Kidney (tissue), 14 donors: ENCODE results near the gene RAVER1. TPM values are rescaled to one million over a fixed set of nuclear protein-coding genes. Genes with fewer than 3 reads are reported as not detected.

Experiments
- DNase-seq, 5 donors: peaks; one replicate each; pipeline ENCODE4 v3.0.0-alpha.2; 2013 to 2020
- FAIRE-seq: peaks from 2 replicates; lab custom pipeline; 2012; peaks lifted over from hg19 to GRCh38; lab: Jason Lieb, UNC
- H3K27ac ChIP-seq, 2 donors: one replicate each; pipeline ENCODE4 v1.7.0; 2013; ENCODE audit warnings: low read depth in 2 of 2, low read length in 2 of 2, inconsistent platforms in 1 of 2
- H3K27me3 ChIP-seq: one replicate; pipeline ENCODE4 v1.7.1; 2013; ENCODE audit warnings: low read length, inconsistent platforms; ENCODE audit not compliant: control insufficient read depth, insufficient read depth
- H3K36me3 ChIP-seq, 3 donors: one replicate each; pipeline versions ENCODE4 v1.7.0 to v1.7.1; 2013; ENCODE audit warnings: low read length in 3 of 3, control low read depth in 1 of 3, inconsistent platforms in 1 of 3; ENCODE audit not compliant: insufficient read depth in 3 of 3, control insufficient read depth in 2 of 3
- H3K4me1 ChIP-seq, 3 donors: one replicate each; pipeline versions ENCODE4 v1.7.0 to v1.7.1; 2013; ENCODE audit warnings: low read length in 3 of 3, inconsistent platforms in 1 of 3, low read depth in 1 of 3; ENCODE audit not compliant: control insufficient read depth in 2 of 3, insufficient read depth in 2 of 3
- H3K4me3 ChIP-seq, 3 donors: one replicate each; pipeline versions ENCODE4 v1.7.0 to v1.8.1; 2013; ENCODE audit warnings: low read length in 3 of 3, control low read depth in 1 of 3, inconsistent platforms in 1 of 3
- H3K9ac ChIP-seq, 3 donors: one replicate each; pipeline versions ENCODE4 v1.7.0 to v1.7.1; 2013; ENCODE audit warnings: low read length in 3 of 3, control low read depth in 1 of 3, inconsistent platforms in 1 of 3
- H3K9me3 ChIP-seq, 3 donors: one replicate each; pipeline versions ENCODE4 v1.7.0 to v1.7.1; 2013; ENCODE audit warnings: low read length in 3 of 3, control low read depth in 1 of 3, inconsistent platforms in 1 of 3; ENCODE audit not compliant: control insufficient read depth in 2 of 3, insufficient read depth in 1 of 3
- intact Hi-C: fragments of 100-400 bp; cut with DNase I; formaldehyde crosslinking; loops from one replicate; pipeline ENCODE4 v1.11.1; 2022
- polyA plus RNA-seq: library from polyadenylated mRNA; stranded (reverse); fragments of 350-450 nt; fragmentation: Illumina TruSeq; extraction: RNeasy Lipid Tissue Mini Kit (QIAGEN cat#74804); gene quantifications from one replicate; pipeline ENCODE4 v1.2.3, GENCODE V29; 2014; ENCODE audit warnings: low read depth, low replicate concordance; ENCODE audit not compliant: insufficient read depth
- total RNA-seq: library from RNA; stranded (reverse); fragmentation: NEBNext Ultra II Directional; extraction: Animal tissue kit (Norgen Biotek cat#: 25700); gene quantifications from one replicate; pipeline ENCODE4 v1.2.1, GENCODE V29; 2021
- TF ChIP-seq, protein P1 (sequence below): IDR thresholded peaks from 3 replicates; pipeline ENCODE4 v1.5.1; 2012; ENCODE audit warnings: mild to moderate bottlenecking, moderate library complexity, borderline replicate concordance; ENCODE audit not compliant: insufficient read depth; ENCODE audit errors: extremely low read depth
- donor health status: control.
- donor health status: control.
- donor health status: control.
- donor health status: control.
- donor health status: control.
- donor health status: DM: yes; HTN: yes; CAD: no.
- donor health status: Normal renal cell carcinoma (clear cell type).

Gene RAVER1
- total and polyA plus RNA-seq, 2 donors from 2014 or later, result 9.1 to 38.4 TPM

DNA sequence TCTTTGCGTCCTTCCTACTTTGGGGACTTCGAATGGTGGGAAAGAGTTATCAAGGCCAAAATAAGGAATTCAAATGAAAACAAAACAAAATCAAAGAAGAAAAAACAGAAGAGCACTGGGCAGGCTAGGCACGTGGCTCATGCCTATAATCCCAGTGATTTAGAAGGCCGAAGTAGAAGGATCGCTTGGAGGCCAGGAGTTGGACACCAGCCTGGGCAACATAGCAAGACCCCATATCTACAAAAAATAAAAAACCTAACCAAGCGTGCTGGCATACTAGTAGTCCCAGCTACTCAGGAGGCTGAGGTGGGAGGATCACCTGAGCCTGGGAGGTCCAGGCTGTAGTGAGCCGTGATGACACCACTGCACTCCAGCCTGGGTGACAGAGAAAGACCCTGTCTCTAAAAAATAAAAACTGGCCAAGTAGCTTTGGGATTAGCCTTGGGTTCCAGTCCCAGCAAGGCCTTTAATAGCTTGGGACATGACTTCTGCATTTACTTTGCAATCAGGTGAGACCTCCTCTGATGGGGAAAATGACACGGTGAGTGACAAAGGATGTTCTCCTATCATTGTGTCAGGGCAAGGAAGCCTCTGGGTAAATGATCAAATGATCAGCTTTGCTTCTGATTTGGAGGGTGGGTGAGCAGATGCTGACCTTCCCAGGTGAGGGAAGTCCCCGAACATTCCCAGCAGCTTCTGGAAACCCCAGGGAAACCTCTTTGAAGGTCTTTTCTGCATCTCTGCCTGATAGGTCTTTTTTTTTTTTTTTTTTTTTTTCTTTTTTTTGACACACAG is 55.3 kb downstream of the RAVER1 start:
- intact Hi-C loops, result no loop called here
- Histone ChIP-seq H3K4me3 (no peak overlapping the region), H3K4me1 (no peaks in the 10 kb centered on the region), H3K9ac (no peak overlapping the region), H3K9me3 (no peaks in the 10 kb centered on the region), H3K27ac (no peak overlapping the region), H3K27me3 (no peaks in the 10 kb centered on the region), H3K36me3 (peaks cover 0 to 5% (median 0%) of the 10 kb centered on the region in 3 donors)
- TF ChIP-seq, protein P1, sequence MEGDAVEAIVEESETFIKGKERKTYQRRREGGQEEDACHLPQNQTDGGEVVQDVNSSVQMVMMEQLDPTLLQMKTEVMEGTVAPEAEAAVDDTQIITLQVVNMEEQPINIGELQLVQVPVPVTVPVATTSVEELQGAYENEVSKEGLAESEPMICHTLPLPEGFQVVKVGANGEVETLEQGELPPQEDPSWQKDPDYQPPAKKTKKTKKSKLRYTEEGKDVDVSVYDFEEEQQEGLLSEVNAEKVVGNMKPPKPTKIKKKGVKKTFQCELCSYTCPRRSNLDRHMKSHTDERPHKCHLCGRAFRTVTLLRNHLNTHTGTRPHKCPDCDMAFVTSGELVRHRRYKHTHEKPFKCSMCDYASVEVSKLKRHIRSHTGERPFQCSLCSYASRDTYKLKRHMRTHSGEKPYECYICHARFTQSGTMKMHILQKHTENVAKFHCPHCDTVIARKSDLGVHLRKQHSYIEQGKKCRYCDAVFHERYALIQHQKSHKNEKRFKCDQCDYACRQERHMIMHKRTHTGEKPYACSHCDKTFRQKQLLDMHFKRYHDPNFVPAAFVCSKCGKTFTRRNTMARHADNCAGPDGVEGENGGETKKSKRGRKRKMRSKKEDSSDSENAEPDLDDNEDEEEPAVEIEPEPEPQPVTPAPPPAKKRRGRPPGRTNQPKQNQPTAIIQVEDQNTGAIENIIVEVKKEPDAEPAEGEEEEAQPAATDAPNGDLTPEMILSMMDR, result no peak
- FAIRE-seq (no peak), DNase-seq (no peak)

DNA sequence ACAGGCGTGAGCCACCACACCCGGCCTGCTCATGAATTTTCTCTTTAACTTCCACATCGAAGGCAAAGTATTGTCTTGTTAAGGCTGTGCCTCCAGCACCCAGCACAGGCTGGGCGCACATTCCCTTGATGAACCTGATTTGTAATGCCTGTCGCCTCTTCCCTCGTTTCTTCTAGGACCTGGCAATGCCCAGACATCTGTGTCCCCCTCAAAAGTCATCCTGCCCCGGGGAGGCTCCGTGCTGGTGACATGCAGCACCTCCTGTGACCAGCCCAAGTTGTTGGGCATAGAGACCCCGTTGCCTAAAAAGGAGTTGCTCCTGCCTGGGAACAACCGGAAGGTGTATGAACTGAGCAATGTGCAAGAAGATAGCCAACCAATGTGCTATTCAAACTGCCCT is 58.7 kb downstream of the RAVER1 start:
- peaks cover 0 to 5% (median 0%) of the 10 kb centered on the region in 3 donors for H3K36me3 ChIP-seq
- intact Hi-C loops, result no loop called here
- DNase-seq (no peak), FAIRE-seq (no peak)
- no peak overlapping the region for H3K9ac ChIP-seq
- no peak overlapping the region for H3K4me3 ChIP-seq
- TF ChIP-seq, protein P1, result no peak
- peaks cover 9% of the 10 kb centered on the region for H3K27me3 ChIP-seq
- H3K27ac ChIP-seq, result no peak overlapping the region
- no peaks in the 10 kb centered on the region for H3K9me3 ChIP-seq
- H3K4me1 ChIP-seq, result peaks cover 0 to 9% (median 0%) of the 10 kb centered on the region in 3 donors

DNA sequence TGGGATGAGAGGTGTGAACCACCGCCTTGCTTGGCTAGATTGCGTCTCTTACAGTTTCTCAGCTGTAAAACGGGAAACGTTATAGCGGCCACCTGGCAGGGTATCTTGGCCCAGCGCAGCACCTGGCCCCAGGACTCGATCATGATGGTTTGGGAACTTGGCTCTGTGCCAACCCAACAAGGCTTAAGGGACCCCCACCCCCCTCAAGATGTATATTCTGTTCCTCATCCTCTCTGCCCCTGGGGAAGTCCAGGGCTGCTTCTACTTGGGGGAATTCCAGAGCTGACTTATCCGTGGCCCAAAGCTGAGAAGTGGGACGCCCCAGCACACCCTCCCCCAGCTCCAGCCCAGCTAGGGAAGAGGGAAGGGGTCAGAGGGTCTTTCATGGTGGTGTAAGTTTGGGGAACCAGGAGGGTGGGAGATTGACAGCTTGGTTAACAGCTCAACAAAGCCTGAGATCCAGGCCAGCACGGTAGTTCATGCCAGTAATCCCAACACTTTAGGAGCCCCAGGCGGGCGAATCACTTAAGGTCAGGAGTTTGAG is 61.7 kb downstream of the RAVER1 start:
- H3K27me3 ChIP-seq, result peaks cover 9% of the 10 kb centered on the region
- peak overlapping the region; percentile 87 to 90 for H3K27ac ChIP-seq
- TF ChIP-seq, protein P1, result no peak
- peak in 2 of 5 donors; percentile 54 to 70 for DNase-seq
- intact Hi-C loops, result no loop called here
- peaks cover 0 to 9% (median 0%) of the 10 kb centered on the region in 3 donors for H3K4me1 ChIP-seq
- no peak for FAIRE-seq
- H3K36me3 ChIP-seq, result peaks cover 0 to 5% (median 0%) of the 10 kb centered on the region in 3 donors
- no peaks in the 10 kb centered on the region for H3K9me3 ChIP-seq
- peak overlapping the region; percentile 16 to 61 (median 61) for H3K4me3 ChIP-seq
- H3K9ac ChIP-seq, result no peak overlapping the region
